AG09309 (cell line): ENCODE data around the gene NPBWR2.

ENCODE experiments used
- DNase-seq: peaks from one replicate; pipeline ENCODE4 v3.0.0-alpha.2; 2010; ENCODE audit warnings: low read depth
- H3K4me3 ChIP-seq: 2 replicates; pipeline ENCODE4 v1.5.1; 2011; ENCODE audit warnings: mild to moderate bottlenecking, low read depth, low read length, moderate library complexity; ENCODE audit not compliant: control insufficient read depth
- CTCF ChIP-seq: IDR thresholded peaks from 2 replicates; pipeline ENCODE4 v1.5.1; 2011; ENCODE audit warnings: mild to moderate bottlenecking, low read depth, low read length, inconsistent platforms; ENCODE audit not compliant: insufficient read depth, control insufficient read depth; ENCODE audit errors: missing control alignments

Gene NPBWR2

DNA sequence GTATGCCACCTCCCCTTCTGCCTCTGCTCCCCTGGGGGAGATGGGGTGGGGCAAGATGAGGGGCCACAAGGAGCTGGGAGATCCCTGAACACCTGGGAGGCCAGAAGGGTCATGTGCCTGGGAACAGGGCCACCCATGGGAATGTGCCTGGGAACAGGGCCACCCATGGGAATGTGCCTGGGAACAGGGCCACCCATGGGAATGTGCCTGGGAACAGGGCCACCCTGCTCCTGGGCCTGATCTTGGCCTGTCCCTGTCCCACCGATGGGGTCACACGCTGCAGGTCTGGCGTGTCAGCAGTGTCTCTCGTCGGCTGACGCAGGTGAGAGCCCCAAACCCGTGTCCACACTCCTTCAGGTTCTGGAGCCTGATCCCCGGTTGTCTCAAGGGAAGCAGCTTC is 32.4 kb downstream of the NPBWR2 start:
- DNase-seq, result no peak
- no peak overlapping the region for H3K4me3 ChIP-seq
- TF ChIP-seq CTCF, result no peak

GRCh38 chr20:64074184-64074789 is 33.1 kb downstream of the NPBWR2 start:
- no peak overlapping the region for H3K4me3 ChIP-seq
- DNase-seq, result no peak
- no peak for TF ChIP-seq CTCF

GRCh38 chr20:64073476-64074183 is 33.7 kb downstream of the NPBWR2 start:
- no peak for TF ChIP-seq CTCF
- H3K4me3 ChIP-seq, result no peak overlapping the region
- no peak for DNase-seq

GRCh38 chr20:64072498-64073063 is 34.8 kb downstream of the NPBWR2 start:
- no peak overlapping the region for H3K4me3 ChIP-seq
- DNase-seq, result no peak
- no peak for TF ChIP-seq CTCF

DNA sequence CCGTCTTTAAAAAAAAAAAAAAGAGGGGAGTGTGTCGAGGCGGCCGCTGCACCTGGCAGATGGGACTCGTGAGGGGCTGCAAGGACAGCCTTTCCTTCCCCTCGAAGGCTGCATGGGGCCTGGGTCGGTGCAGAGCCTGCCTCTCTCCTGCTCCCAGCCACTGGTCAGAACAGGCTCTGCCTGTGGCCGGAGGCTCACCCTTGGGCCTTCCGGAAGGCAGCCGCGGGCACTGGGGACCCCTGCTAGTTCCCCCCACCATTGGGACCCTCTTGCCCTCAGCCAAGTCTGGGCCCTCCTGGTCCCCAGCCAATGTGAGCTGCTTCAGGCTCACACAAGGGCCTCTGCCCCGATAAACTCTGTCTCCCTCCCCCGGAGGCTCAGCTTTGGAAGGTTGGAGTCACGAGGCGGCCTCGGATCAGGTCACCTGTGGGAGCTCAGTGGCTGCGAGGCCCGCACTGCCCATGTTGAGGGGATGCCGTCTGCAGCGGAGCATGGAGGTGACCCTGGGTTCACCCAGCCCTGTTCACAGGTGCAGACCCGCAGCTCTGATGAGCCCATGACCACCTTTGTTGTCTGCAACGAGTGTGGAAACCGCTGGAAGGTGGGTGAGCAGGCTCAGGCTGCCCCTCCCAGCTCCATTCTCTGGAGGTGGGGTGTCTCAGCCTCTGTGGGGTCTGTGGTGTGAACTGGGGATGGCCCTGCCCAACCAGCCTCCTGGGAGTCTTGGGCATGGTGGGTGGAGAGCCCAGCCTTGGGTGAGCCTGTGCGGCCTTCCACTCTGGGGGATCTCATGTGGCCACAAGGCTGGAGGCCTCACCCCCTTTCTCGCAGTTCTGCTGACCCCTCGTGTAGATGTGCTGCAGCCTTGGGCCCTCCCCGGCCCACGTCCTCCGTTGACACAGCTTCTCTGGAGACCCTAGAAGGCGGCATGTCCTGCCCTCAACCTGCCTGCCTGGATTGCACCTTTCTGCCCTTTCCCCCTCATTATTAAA is 35.7 kb downstream of the NPBWR2 start:
- TF ChIP-seq CTCF, result no peak
- no peak for DNase-seq
- no peak overlapping the region for H3K4me3 ChIP-seq
